ENCODE measurements around the gene RPP30. TPM values are rescaled to one million over a fixed set of nuclear protein-coding genes. Genes with fewer than 3 reads are reported as not detected.

The RPP30 gene
- total RNA-seq, 1 experiment from 2014 or later, result 78.7 TPM

GRCh38 chr10:90911133-90912051 lies 39.6 kb downstream of the RPP30 start:
- DNase-seq, result peak; percentile 20
- no peaks in the 10 kb centered on the region; the same call in none of the 2 replicates for H3K36me3 ChIP-seq

GRCh38 chr10:90912174-90912573 lies 40.4 kb downstream of the RPP30 start:
- Histone ChIP-seq H3K4me3 (no peak overlapping the region), H3K9me3 (no peaks in the 10 kb centered on the region), H3K36me3 (no peaks in the 10 kb centered on the region; the same call in 1 of the 2 replicates), H3K27me3 (no peaks in the 10 kb centered on the region)
- DNase-seq, result no peak

More at GRCh38 chr10:90911133-90912051, 39.6 kb downstream of the RPP30 start:
- Histone ChIP-seq H3K27me3 (no peaks in the 10 kb centered on the region), H3K9me3 (no peaks in the 10 kb centered on the region), H3K4me3 (no peak overlapping the region)

DNA sequence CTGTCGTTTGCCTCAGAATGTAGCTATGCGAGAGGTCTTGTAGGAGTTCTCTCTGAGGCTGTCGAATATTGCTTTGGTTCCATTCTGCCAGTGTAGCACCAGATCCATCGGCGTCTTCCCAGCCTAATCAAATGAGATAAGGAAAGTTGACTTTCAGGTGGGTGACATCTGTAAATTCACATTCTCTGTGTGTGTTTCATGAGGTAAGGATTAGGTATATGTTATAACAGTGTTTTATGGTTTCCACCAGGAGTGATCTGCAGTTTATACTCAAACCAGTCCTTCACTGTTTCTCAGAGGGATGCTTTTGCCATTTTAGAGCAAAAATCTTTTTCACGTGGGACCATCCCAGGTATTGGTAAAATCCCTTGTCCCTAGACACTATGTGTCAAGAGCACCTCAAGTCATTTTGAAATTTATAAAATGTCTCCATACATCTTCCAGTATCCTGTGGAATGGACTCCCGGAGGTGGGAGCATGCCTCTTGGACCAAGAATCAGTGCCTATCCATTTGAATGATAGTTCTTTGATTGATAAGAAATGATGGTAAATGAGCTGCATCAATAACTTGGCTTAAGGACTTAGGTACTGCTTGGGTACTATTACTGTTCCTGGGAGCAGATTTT lies 41.2 kb downstream of the RPP30 start:
- Histone ChIP-seq H3K9me3 (no peaks in the 10 kb centered on the region), H3K27me3 (no peaks in the 10 kb centered on the region), H3K4me3 (no peak overlapping the region), H3K36me3 (no peaks in the 10 kb centered on the region)
- no peak for DNase-seq

GRCh38 chr10:90913774-90914420 lies 42.1 kb downstream of the RPP30 start:
- H3K27me3 ChIP-seq, result no peaks in the 10 kb centered on the region
- no peak for DNase-seq

DNA sequence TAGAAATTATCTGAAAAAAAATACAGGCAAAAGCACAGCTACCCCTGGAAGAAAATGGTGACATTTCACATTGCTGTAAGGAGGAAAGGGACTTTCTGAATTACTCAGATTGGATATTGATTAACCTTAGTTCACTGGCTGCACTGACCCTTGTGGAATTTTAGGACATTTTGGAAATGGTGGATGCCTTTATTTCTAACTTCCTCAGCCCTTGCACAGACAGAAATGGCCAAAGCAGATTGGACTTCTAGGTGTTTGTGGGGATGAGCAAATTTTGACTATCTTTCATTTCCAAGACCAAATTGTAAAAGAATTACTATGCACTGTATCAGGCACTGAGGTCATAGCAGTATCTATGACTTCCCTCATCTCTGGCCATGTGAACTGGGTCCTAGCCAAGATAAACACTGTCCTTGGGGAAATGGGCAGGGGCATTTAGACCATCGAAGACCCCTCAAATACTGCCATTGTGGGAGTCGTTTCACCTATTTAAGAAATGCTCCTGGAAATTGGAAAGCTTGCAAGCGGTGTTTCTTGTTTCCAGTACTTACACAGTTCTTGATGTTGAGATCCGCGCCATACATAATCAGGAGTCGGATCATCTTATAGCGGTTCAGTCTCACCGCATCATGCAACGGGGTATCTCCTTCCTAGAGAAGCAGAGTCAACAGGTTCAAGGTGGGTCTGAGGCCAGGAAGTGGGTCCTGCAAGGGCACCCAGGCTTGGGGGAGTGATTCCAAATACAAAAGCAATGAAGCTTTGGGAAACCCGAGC lies 43.4 kb downstream of the RPP30 start:
- Histone ChIP-seq H3K27me3 (no peaks in the 10 kb centered on the region), H3K4me3 (no peak overlapping the region), H3K36me3 (no peaks in the 10 kb centered on the region), H3K9me3 (no peaks in the 10 kb centered on the region)
- no peak for DNase-seq

More at GRCh38 chr10:90913774-90914420, 42.1 kb downstream of the RPP30 start:
- Histone ChIP-seq H3K9me3 (no peaks in the 10 kb centered on the region), H3K4me3 (no peak overlapping the region), H3K36me3 (no peaks in the 10 kb centered on the region)

DNA sequence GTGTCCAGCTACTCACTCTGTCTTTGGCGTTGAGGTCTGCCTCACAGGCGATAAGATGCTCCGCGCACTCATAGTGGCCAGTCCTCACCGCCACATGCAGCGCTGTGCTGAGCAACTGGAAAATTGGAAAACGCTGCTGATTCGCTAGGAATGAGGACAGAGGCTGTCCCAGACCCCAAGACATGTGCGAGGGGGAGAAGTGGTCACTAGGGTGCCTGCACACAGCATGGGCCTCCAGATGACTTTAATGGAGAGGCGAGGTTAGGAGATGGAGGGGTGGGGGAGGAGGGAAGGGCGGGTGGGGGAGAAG lies 43.9 kb downstream of the RPP30 start:
- no peak for DNase-seq
- Histone ChIP-seq H3K36me3 (no peaks in the 10 kb centered on the region), H3K4me3 (no peak overlapping the region), H3K27me3 (no peaks in the 10 kb centered on the region), H3K9me3 (no peaks in the 10 kb centered on the region)

DNA sequence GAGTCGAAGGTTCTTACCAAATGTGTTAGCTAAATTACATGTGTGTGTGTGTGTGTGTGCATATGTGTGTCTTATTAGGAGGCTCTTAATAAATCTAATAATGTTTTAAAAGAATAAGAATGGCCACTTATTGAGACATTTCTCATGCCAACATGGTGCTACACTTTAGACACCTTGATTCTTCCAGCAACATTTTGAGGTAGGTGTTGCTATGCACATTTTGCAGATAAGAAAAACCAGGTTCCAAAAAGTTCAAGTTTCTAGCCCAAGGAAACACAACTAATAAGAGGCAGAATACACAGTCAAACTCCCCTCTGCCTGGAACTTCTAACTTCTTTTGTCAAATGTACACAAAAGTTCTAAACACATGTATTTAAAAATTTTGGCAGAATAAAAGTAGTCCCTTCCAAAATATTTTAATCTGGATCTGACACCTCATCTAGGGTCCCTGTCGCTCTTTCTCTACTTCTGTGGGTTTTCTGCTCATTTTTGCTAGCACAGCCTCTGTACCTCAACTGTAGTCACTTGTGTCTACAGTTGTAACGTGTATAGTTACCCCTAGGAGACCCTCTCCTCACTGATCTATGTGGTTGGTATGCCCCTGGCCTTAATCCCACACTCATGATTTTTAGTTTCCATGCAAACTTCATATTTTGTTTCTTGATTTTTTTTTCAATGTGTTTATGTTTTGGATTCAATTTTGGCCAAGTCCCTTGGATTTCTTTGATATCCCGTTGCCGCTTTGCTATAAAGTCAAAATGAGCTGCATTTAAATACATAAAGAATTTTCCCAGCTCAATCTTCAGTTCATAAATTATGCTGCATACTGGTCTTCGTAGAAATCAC lies 44.8 kb downstream of the RPP30 start:
- H3K9me3 ChIP-seq, result no peaks in the 10 kb centered on the region
- no peaks in the 10 kb centered on the region for H3K36me3 ChIP-seq
- no peak for DNase-seq
- no peaks in the 10 kb centered on the region for H3K27me3 ChIP-seq
- no peak overlapping the region for H3K4me3 ChIP-seq

DNA sequence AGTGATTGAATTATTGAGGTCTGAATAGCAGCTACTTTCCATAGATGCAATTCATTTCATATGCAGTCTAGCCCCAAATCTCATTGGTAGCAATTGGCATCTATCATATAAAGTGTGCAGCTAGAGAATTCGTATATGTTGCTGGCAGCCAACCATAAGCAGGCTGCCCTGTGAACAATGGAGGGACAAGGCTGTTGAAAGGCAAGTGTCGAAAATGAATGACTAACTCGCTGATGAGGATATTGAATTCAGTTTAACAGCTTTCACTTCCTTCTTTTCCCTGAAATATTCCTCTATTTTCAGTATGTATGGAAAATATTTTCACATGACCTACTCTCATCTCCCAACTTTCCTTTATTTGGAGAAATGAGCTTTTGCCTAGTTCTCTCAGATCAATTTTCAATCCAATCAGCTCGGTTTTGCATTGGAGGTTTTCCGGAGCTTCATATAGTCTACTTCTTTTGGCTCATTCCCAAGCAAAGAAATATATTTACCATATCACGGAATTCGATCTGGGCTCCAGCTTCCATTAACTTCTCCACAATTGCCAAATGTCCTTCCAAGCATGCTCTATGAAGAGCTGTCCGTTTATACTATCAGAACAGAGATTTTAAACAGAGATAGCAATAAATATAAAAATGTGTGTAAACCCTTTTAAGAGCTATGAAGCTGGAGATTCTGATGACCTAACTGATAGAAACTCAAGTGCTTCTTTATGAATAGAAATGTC lies 45.6 kb downstream of the RPP30 start:
- H3K4me3 ChIP-seq, result no peak overlapping the region
- H3K27me3 ChIP-seq, result no peaks in the 10 kb centered on the region
- no peaks in the 10 kb centered on the region for H3K36me3 ChIP-seq
- no peaks in the 10 kb centered on the region for H3K9me3 ChIP-seq
- no peak for DNase-seq

DNA sequence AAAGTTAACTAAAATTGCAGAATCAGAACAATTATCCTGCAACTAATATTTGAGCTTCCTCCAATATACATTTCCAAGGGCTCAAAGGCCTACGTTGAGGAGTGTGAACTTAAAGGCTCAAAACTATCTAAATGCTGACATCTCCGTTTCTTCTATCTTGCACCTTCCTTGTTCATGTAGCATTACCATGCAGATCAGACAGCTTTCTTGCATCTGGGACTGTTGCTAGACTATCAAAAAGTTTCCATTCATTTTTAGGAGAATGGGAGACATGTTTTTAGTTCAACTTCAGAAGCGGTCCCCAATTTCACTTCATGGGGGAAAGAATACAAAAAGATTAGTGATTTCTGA lies 46.2 kb downstream of the RPP30 start:
- no peaks in the 10 kb centered on the region for H3K27me3 ChIP-seq
- H3K9me3 ChIP-seq, result no peaks in the 10 kb centered on the region
- DNase-seq, result no peak
- no peaks in the 10 kb centered on the region for H3K36me3 ChIP-seq
- H3K4me3 ChIP-seq, result no peak overlapping the region

GRCh38 chr10:90919683-90920574 lies 48.2 kb downstream of the RPP30 start:
- Histone ChIP-seq H3K9me3 (no peaks in the 10 kb centered on the region), H3K36me3 (no peaks in the 10 kb centered on the region), H3K4me3 (no peak overlapping the region), H3K27me3 (no peaks in the 10 kb centered on the region)
- DNase-seq, result no peak

GRCh38 chr10:90920986-90921666 lies 49.4 kb downstream of the RPP30 start, which contains the start of gene ANKRD1:
Gene ANKRD1, minus strand, starts transcription at chr10:90921087. Its CDS starts 60 bp downstream, at chr10:90921027.
- H3K36me3 ChIP-seq, result no peaks in the 10 kb centered on the region
- no peaks in the 10 kb centered on the region for H3K9me3 ChIP-seq
- no peak within 1 kb of the TSS for H3K4me3 ChIP-seq
- DNase-seq, result peak; percentile 41
- H3K27me3 ChIP-seq, result no peaks in the 10 kb centered on the region

- H3K9me3 ChIP-seq, result no peaks in the 10 kb centered on the region
- DNase-seq, result no peak
Measured at GRCh38 chr10:90921906-90922305, 50.1 kb downstream of the RPP30 start.

GRCh38 chr10:90923111-90923731 lies 51.4 kb downstream of the RPP30 start:
- DNase-seq, result no peak
- H3K27me3 ChIP-seq, result no peaks in the 10 kb centered on the region

More at GRCh38 chr10:90921906-90922305, 50.1 kb downstream of the RPP30 start:
- no peaks in the 10 kb centered on the region for H3K27me3 ChIP-seq
- H3K36me3 ChIP-seq, result no peaks in the 10 kb centered on the region
- H3K4me3 ChIP-seq, result no peak overlapping the region

GRCh38 chr10:90924552-90924951 lies 52.8 kb downstream of the RPP30 start:
- H3K27me3 ChIP-seq, result no peaks in the 10 kb centered on the region
- H3K9me3 ChIP-seq, result no peaks in the 10 kb centered on the region
- no peak overlapping the region for H3K4me3 ChIP-seq
- no peaks in the 10 kb centered on the region for H3K36me3 ChIP-seq
- no peak for DNase-seq

More at GRCh38 chr10:90923111-90923731, 51.4 kb downstream of the RPP30 start:
- Histone ChIP-seq H3K36me3 (no peaks in the 10 kb centered on the region), H3K9me3 (no peaks in the 10 kb centered on the region), H3K4me3 (no peak overlapping the region)
